Activated B cell treated with CpG ODN at 0.5 μM for 24 hours (primary cell): Measurements from ENCODE around the gene PTGIR. TPM values are rescaled to one million over a fixed set of nuclear protein-coding genes. Genes with fewer than 3 reads are reported as not detected.
"Not testable (repeated sequence)": the region's sequence is repeated elsewhere in the genome, so short reads cannot be mapped to it uniquely, and the experiment has no call there.

Experiments used
- ATAC-seq: fragments of 200-7000 bp; cut with Tn5 transposase; one replicate; pipeline ENCODE4 v1.10.0; 2021; ENCODE audit warnings: low read depth, mild to moderate bottlenecking, moderate library complexity
- CTCF ChIA-PET: fragments of 350-600 bp; sonication (Branson Sonifier 250); formaldehyde crosslinking; loops from one replicate; lab custom pipeline; 2021; ENCODE audit warnings: antibody characterized with exemption; lab: Charles Lee
- POLR2A ChIA-PET: fragments of 350-600 bp; sonication (Branson Sonifier 250); formaldehyde crosslinking; loops from one replicate; lab custom pipeline; 2021; ENCODE audit warnings: antibody characterized with exemption; lab: Charles Lee
- DNase-seq: peaks from one replicate; pipeline ENCODE4 v3.0.0; 2022
- H3K27ac Mint-ChIP-seq: one replicate; pipeline ENCODE4 v1.8.0; 2020; ENCODE audit warnings: mixed read lengths
- H3K27me3 Mint-ChIP-seq: one replicate; pipeline ENCODE4 v1.8.0; 2021; ENCODE audit warnings: mixed read lengths
- H3K36me3 Mint-ChIP-seq: one replicate; pipeline ENCODE4 v1.8.0; 2021; ENCODE audit warnings: low read depth, mixed read lengths
- H3K4me1 Mint-ChIP-seq: one replicate; pipeline ENCODE4 v1.8.0; 2021; ENCODE audit warnings: mixed read lengths
- H3K4me3 Mint-ChIP-seq: one replicate; pipeline ENCODE4 v1.8.0; 2020; ENCODE audit warnings: mild to moderate bottlenecking, mixed read lengths
- H3K9me3 Mint-ChIP-seq: one replicate; pipeline ENCODE4 v1.8.0; 2020; ENCODE audit warnings: mixed read lengths
- intact Hi-C: fragments of 100-400 bp; cut with micrococcal nuclease; formaldehyde crosslinking; loops from one replicate; pipeline ENCODE4 v1.15.1; 2024
- total RNA-seq: library from RNA; stranded (reverse); gene quantifications from 2 replicates; pipeline ENCODE4 v1.2.3, GENCODE V29; 2022
- TF ChIP-seq, protein P1 (sequence below): fragments of 200-600 bp; IDR thresholded peaks from one replicate; pipeline ENCODE4 v1.8.0; 2022; ENCODE audit warnings: antibody characterized with exemption, mild to moderate bottlenecking

PTGIR gene
- total RNA-seq, 1 donor from 2014 or later, result 17.8 TPM

- ChIA-PET CTCF (interaction anchor here (1.1 kb wide), 1 partner anchor 31 kb away, joined by 4 read pairs; no protein-coding TSS in a partner anchor), POLR2A (interaction anchor here (0.7 to 8.6 kb wide), 3 partner anchors 12 to 30 kb away, joined by 3 to 99 read pairs (median 3); partner anchors contain the start of gene CALM3)
- intact Hi-C loops, result no loop called here
- Mint-ChIP-seq H3K27ac (no peak overlapping the region), H3K4me3 (no peak overlapping the region), H3K27me3 (no peaks in the 10 kb centered on the region), H3K4me1 (peaks cover 42% of the 10 kb centered on the region), H3K36me3 (peaks cover 2% of the 10 kb centered on the region), H3K9me3 (no peaks in the 10 kb centered on the region)
- ATAC-seq (no peak), DNase-seq (no peak)
- TF ChIP-seq, protein P1, sequence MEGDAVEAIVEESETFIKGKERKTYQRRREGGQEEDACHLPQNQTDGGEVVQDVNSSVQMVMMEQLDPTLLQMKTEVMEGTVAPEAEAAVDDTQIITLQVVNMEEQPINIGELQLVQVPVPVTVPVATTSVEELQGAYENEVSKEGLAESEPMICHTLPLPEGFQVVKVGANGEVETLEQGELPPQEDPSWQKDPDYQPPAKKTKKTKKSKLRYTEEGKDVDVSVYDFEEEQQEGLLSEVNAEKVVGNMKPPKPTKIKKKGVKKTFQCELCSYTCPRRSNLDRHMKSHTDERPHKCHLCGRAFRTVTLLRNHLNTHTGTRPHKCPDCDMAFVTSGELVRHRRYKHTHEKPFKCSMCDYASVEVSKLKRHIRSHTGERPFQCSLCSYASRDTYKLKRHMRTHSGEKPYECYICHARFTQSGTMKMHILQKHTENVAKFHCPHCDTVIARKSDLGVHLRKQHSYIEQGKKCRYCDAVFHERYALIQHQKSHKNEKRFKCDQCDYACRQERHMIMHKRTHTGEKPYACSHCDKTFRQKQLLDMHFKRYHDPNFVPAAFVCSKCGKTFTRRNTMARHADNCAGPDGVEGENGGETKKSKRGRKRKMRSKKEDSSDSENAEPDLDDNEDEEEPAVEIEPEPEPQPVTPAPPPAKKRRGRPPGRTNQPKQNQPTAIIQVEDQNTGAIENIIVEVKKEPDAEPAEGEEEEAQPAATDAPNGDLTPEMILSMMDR, result no peak
These were observed 5.8 kb upstream of the PTGIR start for GRCh38 chr19:46630586-46631205.

DNA sequence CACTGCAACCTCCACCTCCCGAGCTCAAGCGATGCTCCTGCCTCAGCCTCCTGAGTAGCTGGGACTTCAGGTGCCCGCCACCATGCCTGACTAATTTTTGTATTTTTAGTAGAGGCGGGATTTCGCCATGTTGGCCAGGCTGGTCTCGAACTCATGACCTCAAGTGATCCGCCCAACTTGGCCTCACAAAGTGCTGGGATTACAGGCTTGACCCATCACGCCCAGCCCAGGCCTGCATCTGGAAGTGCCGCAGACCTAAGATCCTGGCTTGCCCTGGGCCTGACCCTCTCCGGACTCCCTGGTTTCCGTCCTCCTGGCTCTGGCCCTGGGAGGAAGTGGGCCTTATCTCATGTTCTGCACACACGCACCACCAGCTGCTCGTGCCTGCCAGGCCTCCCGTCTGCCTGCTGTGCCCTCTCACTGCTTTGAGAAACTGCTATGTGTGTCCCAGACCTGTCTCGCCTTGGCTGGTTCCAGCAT, 4.7 kb upstream of the PTGIR start:
- TF ChIP-seq, protein P1, result no peak
- ATAC-seq (no peak), DNase-seq (no peak)
- no peak overlapping the region for H3K4me3 Mint-ChIP-seq
- CTCF ChIA-PET, result interaction anchor here (1.2 kb wide), 1 partner anchor 32 kb away, joined by 3 read pairs; no protein-coding TSS in a partner anchor
- H3K36me3 Mint-ChIP-seq, result peaks cover 4% of the 10 kb centered on the region
- no peaks in the 10 kb centered on the region for H3K9me3 Mint-ChIP-seq
- H3K4me1 Mint-ChIP-seq, result peaks cover 46% of the 10 kb centered on the region
- POLR2A ChIA-PET, result interaction anchor here (0.6 to 8.6 kb wide), 5 partner anchors 11 to 85 kb away, joined by 3 to 99 read pairs (median 3); partner anchors contain the start of gene DACT3
- H3K27me3 Mint-ChIP-seq, result no peaks in the 10 kb centered on the region
- H3K27ac Mint-ChIP-seq, result no peak overlapping the region
- intact Hi-C loops, result no loop called here

- H3K9me3 Mint-ChIP-seq, intact Hi-C loops, H3K36me3 Mint-ChIP-seq, H3K27me3 Mint-ChIP-seq, H3K4me3 Mint-ChIP-seq, H3K27ac Mint-ChIP-seq, DNase-seq, ATAC-seq: not testable (repeated sequence)
- peaks cover 47% of the 10 kb centered on the region for H3K4me1 Mint-ChIP-seq
- POLR2A ChIA-PET, result interaction anchor here (0.9 to 8.6 kb wide), 3 partner anchors 10 to 32 kb away, joined by 3 to 99 read pairs (median 4); partner anchors contain the start of gene DACT3
- CTCF ChIA-PET, result interaction anchor here (0.6 to 1.2 kb wide), 2 partner anchors 33 to 140 kb away, joined by 3 read pairs; no protein-coding TSS in a partner anchor
These were observed 4.1 kb upstream of the PTGIR start for GRCh38 chr19:46628970-46629369.

- intact Hi-C loops, result no loop called here
- Mint-ChIP-seq H3K9me3 (no peaks in the 10 kb centered on the region), H3K27me3 (no peaks in the 10 kb centered on the region), H3K4me1 (peaks cover 51% of the 10 kb centered on the region), H3K36me3 (peaks cover 2% of the 10 kb centered on the region), H3K4me3 (no peak overlapping the region), H3K27ac (no peak overlapping the region)
- DNase-seq (no peak), ATAC-seq (no peak)
- CTCF ChIA-PET, result interaction anchor here (0.9 to 1.1 kb wide), 2 partner anchors 10 to 12 kb away, joined by 3 to 4 read pairs; no protein-coding TSS in a partner anchor
- POLR2A ChIA-PET, result interaction anchor here (1.9 to 2.6 kb wide), 2 partner anchors 15 to 34 kb away, joined by 5 to 7 read pairs; partner anchors contain the start of gene DACT3
- TF ChIP-seq, protein P1, result no peak
These were observed 1.6 kb upstream of the PTGIR start for GRCh38 chr19:46626446-46626845.

DNA sequence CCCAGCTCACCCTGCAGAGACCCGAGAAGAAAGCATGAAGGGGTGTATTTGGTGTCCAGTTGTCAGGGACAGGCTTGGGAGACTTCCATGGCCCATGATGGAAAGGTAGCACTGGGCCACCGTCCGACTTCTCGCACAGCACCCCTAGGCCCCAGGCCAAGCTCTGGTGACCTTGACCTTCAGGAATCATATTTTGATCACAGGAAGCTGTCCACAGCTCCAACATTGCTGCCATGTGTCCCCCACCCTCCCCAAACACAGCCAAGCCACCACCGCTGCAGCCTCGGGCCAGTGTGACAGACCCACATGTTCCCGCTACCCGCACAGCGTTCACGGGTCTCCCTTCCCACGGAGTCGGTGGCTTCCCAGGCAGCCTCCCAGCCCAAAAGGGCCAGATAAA, 842 bp upstream of the PTGIR start:
- TF ChIP-seq, protein P1, result no peak
- DNase-seq (no peak), ATAC-seq (no peak)
- ChIA-PET POLR2A (interaction anchor here (0.6 to 2.6 kb wide), 4 partner anchors 8 to 1067 kb away, joined by 4 to 11 read pairs (median 6); partner anchors contain the start of gene CALM3), CTCF (interaction anchor here (0.9 to 1.1 kb wide), 2 partner anchors 9 to 12 kb away, joined by 3 to 4 read pairs; no protein-coding TSS in a partner anchor)
- no peaks in the 10 kb centered on the region for H3K27me3 Mint-ChIP-seq
- intact Hi-C loops, result loop anchor here (1.0 kb wide), 1 partner anchor 9 kb away; no protein-coding TSS in a partner anchor
- H3K4me1 Mint-ChIP-seq, result peaks cover 58% of the 10 kb centered on the region
- no peaks in the 10 kb centered on the region for H3K9me3 Mint-ChIP-seq
- H3K4me3 Mint-ChIP-seq, result no peak overlapping the region
- H3K27ac Mint-ChIP-seq, result peak overlapping the region; percentile 18
- H3K36me3 Mint-ChIP-seq, result peaks cover 2% of the 10 kb centered on the region
